Right cardiac atrium (tissue), 5 donors: Measurements from ENCODE around the gene CPM. TPM values are rescaled to one million over a fixed set of nuclear protein-coding genes. Genes with fewer than 3 reads are reported as not detected.
"Not testable (repeated sequence)": the region's sequence is repeated elsewhere in the genome, so short reads cannot be mapped to it uniquely, and the experiment has no call there.

Experiments
- ATAC-seq, 2 donors: fragments of 200-7000 bp; cut with Tn5 transposase; one replicate each; pipeline versions ENCODE4 v1.8.0 to v1.9.1; 2020; ENCODE audit warnings: moderate library complexity in 2 of 2, mild to moderate bottlenecking in 1 of 2
- DNase-seq, 3 donors: peaks; one replicate each; pipeline ENCODE4 v3.0.0-alpha.2; 2020
- H3K27ac ChIP-seq: one replicate; pipeline ENCODE4 v1.5.1; 2013; ENCODE audit warnings: mild to moderate bottlenecking, low read length, control low read depth, moderate library complexity
- H3K27me3 ChIP-seq: one replicate; pipeline ENCODE4 v1.6.1; 2013; ENCODE audit not compliant: control insufficient read depth, insufficient read depth
- H3K4me1 ChIP-seq: one replicate; pipeline ENCODE4 v1.6.1; 2013; ENCODE audit warnings: low read length; ENCODE audit not compliant: control insufficient read depth, insufficient read depth
- H3K4me3 ChIP-seq: one replicate; pipeline ENCODE4 v1.5.1; 2013; ENCODE audit warnings: low read length, control low read depth
- H3K9me3 ChIP-seq: one replicate; pipeline ENCODE4 v1.6.1; 2013; ENCODE audit warnings: low read length; ENCODE audit not compliant: control insufficient read depth
- WGBS: extraction: QIAGEN DNeasy Blood & Tissue Kit; methylation state at CpG from one replicate; pipeline ENCODE4 v1.1.7; 2013; 5-methylcytosine and 5-hydroxymethylcytosine counted together
- intact Hi-C, 4 donors: fragments of 100-400 bp; cut with DNase I; formaldehyde crosslinking; loops; one replicate each; pipeline versions ENCODE4 v1.11.0 to v1.14.0; 2022 to 2023
- polyA plus RNA-seq: library from polyadenylated mRNA; stranded (reverse); fragments of 200-250 nt; gene quantifications from one replicate; pipeline ENCODE4 v1.2.3, GENCODE V29; 2013
- total RNA-seq, 4 donors: library from RNA; stranded (reverse); fragmentation: NEBNext Ultra II Directional; extraction: Animal tissue kit (Norgen Biotek cat#: 25700); gene quantifications; one replicate each; pipeline ENCODE4 v1.2.1, GENCODE V29; 2021
- donor health status: healthy with polysubstance abuse.
- donor health status: DM: no; HTN: yes; CAD: no.
- donor health status: DM: no; HTN: no; CAD: no.
- donor health status: DM: no; HTN: yes; CAD: no; lungs with severe emphysema.
- donor health status: DM: yes; HTN: yes; CAD: no.

Gene CPM
- total and polyA plus RNA-seq, 5 donors, result 5.8 to 14.3 (median 8.4) TPM

DNA sequence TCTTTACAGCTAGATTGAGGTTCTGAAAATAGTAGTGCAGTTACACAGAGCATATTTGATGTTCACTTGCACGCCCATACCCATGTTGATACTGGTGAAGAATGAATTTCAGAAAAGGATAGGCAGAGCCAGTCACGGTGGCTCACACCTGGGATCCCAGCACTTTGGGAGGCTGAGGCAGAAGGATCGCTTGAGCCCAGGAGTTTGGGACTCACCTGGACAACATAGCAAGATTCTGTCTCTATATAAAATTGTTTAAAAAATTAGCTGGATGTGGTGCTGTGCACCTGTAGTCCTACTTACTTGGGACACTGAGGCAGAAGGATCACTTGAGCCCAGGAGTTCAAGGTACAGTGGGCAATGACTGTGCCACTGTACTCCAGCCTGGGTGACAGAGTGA lies 68.4 kb downstream of the CPM start:
- no peaks in the 10 kb centered on the region for H3K9me3 ChIP-seq
- DNase-seq (no peak), ATAC-seq (no peak)
- H3K27ac ChIP-seq, result no peak overlapping the region
- H3K27me3 ChIP-seq, result no peaks in the 10 kb centered on the region
- H3K4me1 ChIP-seq, result no peaks in the 10 kb centered on the region
- intact Hi-C loops, result loop anchor here (5.0 to 10.0 kb wide), 3 partner anchors 200 to 210 kb away; no protein-coding TSS in a partner anchor
- WGBS, result 92% methylated on average over 3 of the region's 3 CpGs
- no peak overlapping the region for H3K4me3 ChIP-seq

DNA sequence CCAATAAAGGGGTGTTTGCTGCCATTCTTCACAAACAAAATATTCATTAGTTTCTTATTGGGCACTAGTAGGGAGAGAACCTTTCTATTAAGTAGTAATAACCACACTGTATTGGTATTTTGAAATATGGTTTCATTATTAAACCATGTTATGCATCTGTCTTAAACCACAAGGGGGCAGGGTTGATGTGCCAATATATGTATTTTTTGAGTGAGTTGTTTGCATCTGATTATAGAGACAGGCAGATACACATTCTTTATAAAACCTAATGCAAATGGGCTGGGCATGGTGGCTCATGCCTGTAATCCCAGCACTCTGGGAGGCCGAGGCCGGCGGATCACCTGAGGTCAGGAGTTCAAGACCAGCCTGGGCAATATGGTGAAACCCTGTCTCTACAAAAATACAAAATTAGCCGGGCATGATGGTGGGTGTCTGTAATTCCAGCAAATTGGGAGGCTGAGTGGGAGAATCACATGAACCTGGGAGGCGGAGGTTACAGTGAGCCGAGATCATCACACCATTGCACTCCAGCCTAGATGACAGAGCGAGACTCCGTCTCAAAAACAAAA lies 69.0 kb downstream of the CPM start:
- H3K9me3 ChIP-seq, H3K27ac ChIP-seq, ATAC-seq, H3K4me3 ChIP-seq, DNase-seq, H3K27me3 ChIP-seq, H3K4me1 ChIP-seq: not testable (repeated sequence)
- intact Hi-C loops, result loop anchor here in 3 of 4 donors (10.0 kb wide), 2 partner anchors 201 to 211 kb away; no protein-coding TSS in a partner anchor
- 86% methylated on average over 8 of the region's 8 CpGs for WGBS

DNA sequence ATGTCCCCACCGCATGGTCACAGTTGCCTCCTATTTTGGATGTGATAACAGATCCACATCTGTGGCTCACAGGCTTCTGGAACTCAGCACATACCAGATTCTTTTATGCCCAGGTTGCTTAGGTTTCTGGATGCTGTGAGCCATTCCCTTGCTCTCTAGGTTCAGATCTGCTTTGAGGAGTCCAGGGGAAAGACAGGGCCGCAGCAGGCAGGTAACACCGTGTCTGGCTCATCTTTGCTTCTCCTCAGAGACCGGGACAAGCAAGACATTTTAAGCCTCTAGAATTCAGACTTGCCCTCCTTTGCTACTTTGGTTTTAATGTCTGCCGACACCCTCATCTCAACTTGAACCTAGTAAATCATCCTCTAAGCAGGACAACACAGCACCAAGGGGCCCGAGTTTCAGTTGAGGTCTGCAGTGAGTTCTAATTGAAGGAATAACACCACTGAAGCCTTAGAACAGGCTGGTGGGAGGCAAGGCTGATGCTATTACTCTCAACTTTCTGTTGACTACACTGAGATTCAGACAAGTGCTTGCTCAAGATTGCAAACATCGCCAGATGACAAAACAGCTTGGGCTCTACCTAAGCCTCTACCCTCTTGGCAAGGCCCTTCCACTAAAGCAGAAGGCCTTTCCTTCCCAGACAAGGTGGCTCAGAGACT lies 69.7 kb downstream of the CPM start:
- H3K27ac ChIP-seq, result no peak overlapping the region
- H3K27me3 ChIP-seq, result no peaks in the 10 kb centered on the region
- no peaks in the 10 kb centered on the region for H3K4me1 ChIP-seq
- WGBS, result 88% methylated on average over 7 of the region's 7 CpGs
- DNase-seq (no peak), ATAC-seq (no peak)
- H3K4me3 ChIP-seq, result no peak overlapping the region
- intact Hi-C loops, result loop anchor here in 3 of 4 donors (10.0 kb wide), 2 partner anchors 202 to 212 kb away; no protein-coding TSS in a partner anchor
- no peaks in the 10 kb centered on the region for H3K9me3 ChIP-seq

DNA sequence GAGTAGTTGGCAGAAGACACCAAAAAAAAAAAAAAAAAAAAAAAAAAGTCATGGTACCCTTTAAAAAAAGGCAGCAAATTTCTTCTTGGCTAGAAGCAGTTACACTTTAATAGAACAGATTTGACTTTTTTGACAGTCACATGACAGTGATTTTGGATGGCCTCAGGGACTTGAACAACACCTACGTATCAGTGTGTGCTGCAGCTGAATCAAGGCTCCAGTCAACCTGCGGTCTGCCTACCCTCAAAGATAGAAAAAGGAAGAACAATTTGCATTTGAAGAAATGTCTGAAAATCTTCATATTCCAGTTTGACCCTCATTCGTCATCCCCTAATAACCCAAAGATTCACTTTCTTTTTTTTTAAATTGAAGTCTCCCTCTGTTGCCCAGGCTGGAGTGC lies 71.1 kb downstream of the CPM start:
- intact Hi-C loops, result loop anchor here in 3 of 4 donors (10.0 kb wide), 2 partner anchors 203 to 213 kb away; no protein-coding TSS in a partner anchor
- no peak overlapping the region for H3K27ac ChIP-seq
- no peaks in the 10 kb centered on the region for H3K27me3 ChIP-seq
- ATAC-seq, result no peak
- WGBS, result 94% methylated on average over 3 of the region's 3 CpGs
- H3K9me3 ChIP-seq, result no peaks in the 10 kb centered on the region
- no peaks in the 10 kb centered on the region for H3K4me1 ChIP-seq
- H3K4me3 ChIP-seq, result no peak overlapping the region
- no peak for DNase-seq

DNA sequence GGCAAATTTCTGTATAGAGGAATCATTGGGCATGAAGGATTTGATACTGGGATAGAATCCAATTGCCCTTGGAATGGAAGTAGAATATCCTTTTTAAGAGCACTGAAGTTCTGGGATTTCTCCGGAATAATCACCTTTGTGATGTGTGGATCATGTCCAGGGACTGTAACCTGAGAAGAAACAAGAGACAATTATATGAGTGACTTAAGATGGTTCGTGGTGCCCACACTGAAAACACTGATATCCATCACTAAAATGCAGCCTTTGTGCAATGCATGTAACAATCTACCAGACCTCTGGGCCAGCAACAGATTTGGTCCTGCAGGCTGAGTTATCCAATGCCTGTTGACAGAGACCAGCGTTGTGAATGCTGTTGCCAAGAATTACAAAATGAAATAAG lies 76.5 kb downstream of the CPM start:
- no peak for ATAC-seq
- H3K9me3 ChIP-seq, result no peaks in the 10 kb centered on the region
- H3K4me3 ChIP-seq, result no peak overlapping the region
- H3K27ac ChIP-seq, result no peak overlapping the region
- 71% methylated on average over 3 of the region's 3 CpGs for WGBS
- H3K27me3 ChIP-seq, result no peaks in the 10 kb centered on the region
- no peaks in the 10 kb centered on the region for H3K4me1 ChIP-seq
- intact Hi-C loops, result no loop called here
- DNase-seq, result no peak

DNA sequence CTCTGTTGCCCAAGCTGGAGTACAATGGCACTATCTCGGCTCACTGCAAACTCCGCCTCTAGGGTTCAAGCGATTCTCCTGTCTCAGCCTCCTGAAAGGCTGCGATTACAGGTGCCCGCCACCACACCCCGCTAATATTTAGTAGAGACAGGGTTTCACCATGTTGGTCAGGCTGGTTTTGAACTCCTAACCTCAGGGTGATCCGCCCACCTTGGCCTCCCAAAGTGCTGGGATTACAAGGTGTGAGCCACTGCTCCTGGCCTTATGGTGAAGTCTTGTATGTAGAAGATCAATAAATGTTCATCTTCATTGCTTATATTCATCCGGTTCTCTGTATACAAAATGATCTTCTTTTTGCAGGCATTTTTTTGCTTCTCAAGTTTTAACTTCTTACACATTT lies 77.2 kb downstream of the CPM start:
- DNase-seq (no peak), ATAC-seq (no peak)
- H3K9me3 ChIP-seq, result no peaks in the 10 kb centered on the region
- H3K4me3 ChIP-seq, result no peak overlapping the region
- intact Hi-C loops, result no loop called here
- no peaks in the 10 kb centered on the region for H3K4me1 ChIP-seq
- WGBS, result 97% methylated on average over 8 of the region's 8 CpGs
- H3K27ac ChIP-seq, result no peak overlapping the region
- H3K27me3 ChIP-seq, result no peaks in the 10 kb centered on the region

DNA sequence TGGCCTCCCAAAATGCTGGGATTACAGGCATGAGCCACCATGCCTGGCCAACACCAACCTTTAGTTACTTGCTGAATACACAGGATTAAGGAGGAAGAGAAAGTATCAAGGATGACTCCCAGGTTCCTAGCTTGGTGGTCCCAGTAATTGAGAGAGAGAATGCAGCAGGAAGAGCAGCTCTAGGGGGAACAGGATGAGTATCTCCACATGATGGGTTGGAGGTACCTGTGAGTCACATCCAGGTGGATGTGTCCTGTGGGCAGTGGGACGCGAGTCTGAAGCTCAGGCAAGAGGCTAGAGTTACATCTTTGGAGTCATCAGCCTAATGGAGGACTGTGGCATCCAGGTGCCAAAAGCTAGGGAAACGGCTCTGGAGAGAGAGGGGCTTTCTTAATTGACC lies 77.9 kb downstream of the CPM start:
- intact Hi-C loops, result no loop called here
- no peak overlapping the region for H3K4me3 ChIP-seq
- ATAC-seq (no peak), DNase-seq (no peak)
- H3K9me3 ChIP-seq, result no peaks in the 10 kb centered on the region
- no peak overlapping the region for H3K27ac ChIP-seq
- H3K4me1 ChIP-seq, result no peaks in the 10 kb centered on the region
- 94% methylated on average over 3 of the region's 3 CpGs for WGBS
- no peaks in the 10 kb centered on the region for H3K27me3 ChIP-seq

DNA sequence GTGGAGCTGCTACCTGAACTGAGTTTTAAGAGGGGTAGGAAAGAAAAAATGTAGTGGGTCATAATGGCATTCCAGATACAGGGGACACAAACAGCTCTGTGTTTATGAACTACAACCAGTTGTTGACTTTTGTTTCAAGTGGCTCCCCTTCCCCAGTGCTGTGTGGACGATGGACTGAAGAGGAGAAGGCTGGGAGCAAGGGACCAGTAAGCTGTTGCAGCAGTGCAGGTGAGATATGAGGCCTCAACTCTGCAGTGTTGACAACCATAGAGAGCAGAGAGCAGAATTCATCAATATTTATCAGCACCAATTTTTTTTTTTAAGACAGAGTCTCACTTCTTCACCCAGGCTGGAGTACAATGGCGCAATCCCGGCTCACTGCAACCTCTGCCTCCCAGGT lies 78.4 kb downstream of the CPM start:
- Histone ChIP-seq H3K27me3 (no peaks in the 10 kb centered on the region), H3K27ac (no peak overlapping the region), H3K4me1 (no peaks in the 10 kb centered on the region), H3K9me3 (no peaks in the 10 kb centered on the region), H3K4me3 (no peak overlapping the region)
- ATAC-seq (no peak), DNase-seq (no peak)
- 89% methylated on average over 3 of the region's 3 CpGs for WGBS
- intact Hi-C loops, result no loop called here

DNA sequence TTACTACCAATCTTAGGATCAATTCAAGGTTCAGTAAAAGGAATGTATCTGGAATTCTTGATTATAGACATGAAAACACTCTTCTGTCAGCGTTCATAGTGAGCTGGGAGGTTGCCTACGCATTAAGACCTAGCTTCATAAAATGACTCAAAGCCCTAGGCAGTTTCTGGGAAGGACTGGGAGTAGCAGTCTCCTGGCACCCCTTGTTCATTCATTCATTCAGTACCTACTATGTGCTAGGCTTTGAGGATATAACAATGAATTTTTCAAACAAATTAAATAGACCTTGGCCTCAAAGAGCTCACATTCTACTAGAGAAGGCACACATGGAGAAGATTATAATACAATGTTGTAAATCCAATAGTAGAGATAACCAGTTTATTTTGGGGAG lies 78.9 kb downstream of the CPM start:
- Histone ChIP-seq H3K9me3 (no peaks in the 10 kb centered on the region), H3K4me3 (no peak overlapping the region), H3K27me3 (no peaks in the 10 kb centered on the region), H3K4me1 (no peaks in the 10 kb centered on the region), H3K27ac (no peak overlapping the region)
- DNase-seq (no peak), ATAC-seq (no peak)
- intact Hi-C loops, result no loop called here
- WGBS, result 70% methylated on average over 2 of the region's 2 CpGs

DNA sequence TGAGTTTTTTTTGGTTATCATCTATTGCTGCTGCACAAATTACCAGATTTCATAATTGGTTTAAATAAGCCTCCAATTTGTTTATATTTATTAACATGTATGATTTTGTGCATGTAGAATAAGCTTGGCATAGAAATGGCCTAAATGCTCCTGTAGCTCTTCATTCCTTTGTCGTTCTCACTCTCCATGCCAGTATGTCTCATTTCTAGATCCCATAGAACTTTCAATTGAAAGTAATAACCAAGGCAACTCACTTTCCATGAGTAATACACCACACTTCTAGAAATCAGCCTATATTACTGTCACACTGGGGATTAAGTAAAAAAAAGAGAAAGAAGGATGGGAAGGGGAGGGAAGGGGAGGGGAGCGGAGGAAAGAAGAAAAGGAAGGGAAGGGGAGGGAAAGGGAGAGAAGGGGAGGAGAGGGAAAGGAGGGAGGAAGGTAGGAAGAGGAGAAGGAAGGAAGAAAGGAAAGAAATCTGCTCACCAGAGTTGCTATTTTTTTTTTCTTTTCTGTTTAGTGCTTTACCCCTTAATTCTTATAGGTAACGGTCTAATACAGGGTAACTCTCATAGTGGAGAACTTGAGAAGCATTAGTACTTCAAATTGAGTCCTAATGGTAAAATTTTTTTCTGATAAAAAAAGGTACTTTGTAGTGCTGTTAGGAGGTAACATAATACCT lies 79.4 kb downstream of the CPM start:
- Histone ChIP-seq H3K27me3 (no peaks in the 10 kb centered on the region), H3K4me1 (no peaks in the 10 kb centered on the region), H3K9me3 (no peaks in the 10 kb centered on the region), H3K4me3 (no peak overlapping the region), H3K27ac (no peak overlapping the region)
- intact Hi-C loops, result no loop called here
- DNase-seq (no peak), ATAC-seq (no peak)
- WGBS, result 87% methylated on average over 3 of the region's 3 CpGs

DNA sequence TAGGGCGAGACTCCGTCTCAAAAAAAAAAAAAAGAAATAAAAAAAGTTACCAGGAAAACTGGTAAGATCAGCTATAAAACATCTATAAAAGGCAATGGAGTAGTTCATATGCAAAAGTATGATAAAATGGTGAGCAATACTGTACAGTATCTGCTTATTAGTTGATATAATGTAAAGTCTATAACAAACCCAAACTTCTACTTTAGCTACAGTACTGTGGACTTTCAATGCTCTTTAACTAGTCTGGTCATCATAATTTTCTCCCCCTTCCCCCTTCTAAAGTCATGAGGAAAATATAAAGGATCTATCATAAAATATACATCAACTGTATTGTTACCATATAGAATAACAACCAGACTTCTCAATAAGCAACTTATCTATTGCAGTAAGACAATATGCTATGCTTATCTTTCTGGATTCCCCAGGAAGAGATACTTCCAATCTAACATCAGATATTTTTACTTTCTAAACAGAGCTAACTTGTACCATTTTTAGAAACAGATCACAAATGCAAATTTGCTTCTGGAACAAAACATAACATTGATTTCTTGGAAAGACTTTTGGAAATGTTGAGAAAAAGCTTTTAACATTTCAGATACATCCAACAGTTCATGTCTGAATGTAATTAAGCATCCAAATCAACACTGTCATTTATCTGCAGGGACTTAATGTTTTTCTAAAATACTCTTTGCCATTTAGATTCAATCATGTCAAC lies 81.2 kb downstream of the CPM start:
- intact Hi-C loops, result no loop called here
- no peak for ATAC-seq
- Histone ChIP-seq H3K9me3 (no peaks in the 10 kb centered on the region), H3K27me3 (no peaks in the 10 kb centered on the region), H3K4me3 (no peak overlapping the region), H3K27ac (no peak overlapping the region), H3K4me1 (no peaks in the 10 kb centered on the region)
- no peak for DNase-seq
- 88% methylated on average over 2 of the region's 2 CpGs for WGBS
